Nephron (organoid): ENCODE results near the gene NECTIN1.
"Not testable (repeated sequence)": the region's sequence is repeated elsewhere in the genome, so short reads cannot be mapped to it uniquely, and the experiment has no call there.

ENCODE experiments used
- H3K27ac Mint-ChIP-seq, 3 experiments: 2 replicates each; pipeline ENCODE4 v1.8.0; 2020; ENCODE audit warnings: mixed read lengths in 3 of 3, mild to moderate bottlenecking in 2 of 3, moderate library complexity in 1 of 3
- H3K27me3 Mint-ChIP-seq: 2 replicates; pipeline ENCODE4 v1.8.0; 2021; ENCODE audit warnings: low read depth, mild to moderate bottlenecking, moderate library complexity, mixed read lengths
- H3K36me3 Mint-ChIP-seq: 2 replicates; pipeline ENCODE4 v1.8.0; 2020; ENCODE audit warnings: low read depth, mixed read lengths
- H3K4me1 Mint-ChIP-seq: 2 replicates; pipeline ENCODE4 v1.8.0; 2020; ENCODE audit warnings: mixed read lengths
- H3K4me3 Mint-ChIP-seq, 3 experiments: 2 replicates each; pipeline ENCODE4 v1.8.0; 2020; ENCODE audit warnings: mild to moderate bottlenecking in 3 of 3, mixed read lengths in 3 of 3, moderate library complexity in 2 of 3
- H3K9me3 Mint-ChIP-seq: 2 replicates; pipeline ENCODE4 v1.8.0; 2020; ENCODE audit warnings: mixed read lengths
- TF ChIP-seq, protein P1 (sequence below), 3 experiments: fragments of 200-600 bp; sonication (generic); IDR thresholded peaks; one replicate each; pipeline ENCODE4 v1.5.0; 2021; ENCODE audit warnings: antibody characterized with exemption in 3 of 3; ENCODE audit not compliant: unreplicated experiment in 3 of 3

The NECTIN1 gene

GRCh38 chr11:119602745-119603373 is 126.1 kb downstream of the NECTIN1 start:
- Mint-ChIP-seq H3K36me3 (no peaks in the 10 kb centered on the region), H3K4me1 (peaks cover 4% of the 10 kb centered on the region), H3K4me3 (no peak overlapping the region), H3K9me3 (no peaks in the 10 kb centered on the region), H3K27ac (no peak overlapping the region), H3K27me3 (peaks cover 33% of the 10 kb centered on the region)
- TF ChIP-seq, protein P1, sequence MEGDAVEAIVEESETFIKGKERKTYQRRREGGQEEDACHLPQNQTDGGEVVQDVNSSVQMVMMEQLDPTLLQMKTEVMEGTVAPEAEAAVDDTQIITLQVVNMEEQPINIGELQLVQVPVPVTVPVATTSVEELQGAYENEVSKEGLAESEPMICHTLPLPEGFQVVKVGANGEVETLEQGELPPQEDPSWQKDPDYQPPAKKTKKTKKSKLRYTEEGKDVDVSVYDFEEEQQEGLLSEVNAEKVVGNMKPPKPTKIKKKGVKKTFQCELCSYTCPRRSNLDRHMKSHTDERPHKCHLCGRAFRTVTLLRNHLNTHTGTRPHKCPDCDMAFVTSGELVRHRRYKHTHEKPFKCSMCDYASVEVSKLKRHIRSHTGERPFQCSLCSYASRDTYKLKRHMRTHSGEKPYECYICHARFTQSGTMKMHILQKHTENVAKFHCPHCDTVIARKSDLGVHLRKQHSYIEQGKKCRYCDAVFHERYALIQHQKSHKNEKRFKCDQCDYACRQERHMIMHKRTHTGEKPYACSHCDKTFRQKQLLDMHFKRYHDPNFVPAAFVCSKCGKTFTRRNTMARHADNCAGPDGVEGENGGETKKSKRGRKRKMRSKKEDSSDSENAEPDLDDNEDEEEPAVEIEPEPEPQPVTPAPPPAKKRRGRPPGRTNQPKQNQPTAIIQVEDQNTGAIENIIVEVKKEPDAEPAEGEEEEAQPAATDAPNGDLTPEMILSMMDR (IDR thresholded peaks at IDR 0.05; ENCODE audit: unreplicated experiment in 3 of 3): no peak

- no peaks in the 10 kb centered on the region for H3K36me3 Mint-ChIP-seq
- no peaks in the 10 kb centered on the region for H3K9me3 Mint-ChIP-seq
- peaks cover 14% of the 10 kb centered on the region for H3K4me1 Mint-ChIP-seq
- H3K27ac Mint-ChIP-seq: no peak overlapping the region
- no peak overlapping the region for H3K4me3 Mint-ChIP-seq
- TF ChIP-seq, protein P1 (IDR thresholded peaks at IDR 0.05; ENCODE audit: unreplicated experiment in 3 of 3): no peak
- H3K27me3 Mint-ChIP-seq: peaks cover 36% of the 10 kb centered on the region
Measured at GRCh38 chr11:119599864-119600541, 129.0 kb downstream of the NECTIN1 start.

DNA sequence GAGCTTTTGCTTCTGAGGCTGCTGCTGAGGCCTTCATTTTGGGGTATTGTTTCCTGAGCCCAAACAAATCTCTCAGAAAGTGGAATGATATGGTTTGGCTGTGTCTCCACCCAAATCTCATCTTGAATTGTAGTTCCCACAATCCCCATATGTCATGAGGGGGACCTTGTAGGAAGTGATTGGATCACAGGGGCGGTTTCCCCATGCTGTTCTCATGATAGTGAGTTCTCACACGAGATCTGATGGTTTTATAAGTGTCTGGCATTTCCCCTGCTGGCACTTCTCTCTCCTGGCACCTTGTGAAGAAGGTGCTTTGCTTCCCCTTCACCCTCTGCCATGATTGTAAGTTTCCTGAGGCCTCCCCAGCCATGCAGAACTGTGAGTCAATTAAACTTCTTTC is 133.1 kb downstream of the NECTIN1 start:
- Mint-ChIP-seq H3K27me3 (peaks cover 12% of the 10 kb centered on the region), H3K4me1 (peaks cover 34% of the 10 kb centered on the region)
- not testable (repeated sequence) for H3K36me3 Mint-ChIP-seq, H3K9me3 Mint-ChIP-seq, H3K27ac Mint-ChIP-seq, H3K4me3 Mint-ChIP-seq

GRCh38 chr11:119594639-119595249 is 134.3 kb downstream of the NECTIN1 start:
- peaks cover 9% of the 10 kb centered on the region for H3K27me3 Mint-ChIP-seq
- H3K4me1 Mint-ChIP-seq: peaks cover 36% of the 10 kb centered on the region
- peak overlapping the region; percentile 27 to 79 (median 45) for H3K27ac Mint-ChIP-seq
- peaks cover 2% of the 10 kb centered on the region for H3K9me3 Mint-ChIP-seq
- no peaks in the 10 kb centered on the region for H3K36me3 Mint-ChIP-seq
- no peak overlapping the region for H3K4me3 Mint-ChIP-seq
- TF ChIP-seq, protein P1 (IDR thresholded peaks at IDR 0.05; ENCODE audit: unreplicated experiment in 3 of 3): no peak

DNA sequence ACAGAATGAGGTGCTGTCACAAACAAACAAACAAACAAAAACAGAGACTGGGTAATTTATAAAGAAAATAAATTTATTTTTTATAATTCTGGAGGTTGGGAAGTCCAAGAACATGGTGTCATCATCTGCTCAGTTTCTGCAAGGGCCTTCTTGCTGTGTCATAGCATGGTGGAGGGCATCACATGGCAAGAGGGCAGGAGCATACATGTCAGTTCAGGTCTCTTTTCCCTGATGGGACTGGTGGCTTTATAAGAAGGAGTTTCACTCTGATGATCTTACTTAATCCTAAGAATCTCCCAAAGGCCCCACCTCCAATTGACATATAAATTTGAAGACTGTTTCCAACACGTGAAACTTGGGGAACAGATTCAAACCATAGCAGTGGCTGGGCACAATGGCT is 135.7 kb downstream of the NECTIN1 start:
- TF ChIP-seq, protein P1 (IDR thresholded peaks at IDR 0.05; ENCODE audit: unreplicated experiment in 3 of 3): no peak
- no peak overlapping the region for H3K4me3 Mint-ChIP-seq

GRCh38 chr11:119592642-119593041 is 136.4 kb downstream of the NECTIN1 start:
- H3K27me3 Mint-ChIP-seq: peaks cover 4% of the 10 kb centered on the region
- peaks cover 36% of the 10 kb centered on the region for H3K4me1 Mint-ChIP-seq
- no peak overlapping the region for H3K4me3 Mint-ChIP-seq
- H3K27ac Mint-ChIP-seq: no peak overlapping the region
- TF ChIP-seq, protein P1 (IDR thresholded peaks at IDR 0.05; ENCODE audit: unreplicated experiment in 3 of 3): no peak
- no peaks in the 10 kb centered on the region for H3K36me3 Mint-ChIP-seq
- peaks cover 2% of the 10 kb centered on the region for H3K9me3 Mint-ChIP-seq

More for the DNA sequence above, 135.7 kb downstream of the NECTIN1 start:
- peaks cover 9% of the 10 kb centered on the region for H3K27me3 Mint-ChIP-seq
- H3K4me1 Mint-ChIP-seq: peaks cover 36% of the 10 kb centered on the region
- H3K27ac Mint-ChIP-seq: no peak overlapping the region
- H3K36me3 Mint-ChIP-seq: no peaks in the 10 kb centered on the region
- peaks cover 2% of the 10 kb centered on the region for H3K9me3 Mint-ChIP-seq
